ENCODE results near the gene ZNF385A.

GRCh38 chr12:54363618-54364017 is 20.9 kb downstream of the ZNF385A start:
- TF ChIP-seq TAF1 (IDR thresholded peaks at IDR 0.05; ENCODE audit: borderline replicate concordance, insufficient read depth, low read length) (no peak), POLR2AphosphoS5 (IDR thresholded peaks at IDR 0.05; ENCODE audit: low read depth, low read length) (no peak)

Measured in PFSK-1 (cell line).